Measurements from ENCODE around the gene ARPC4.

ARPC4 gene

GRCh38 chr3:9793161-9793781, 389 bp downstream of the ARPC4 start:
- DNase-seq, result peak; percentile 33 to 41

GRCh38 chr3:9794400-9794799, 1.5 kb downstream of the ARPC4 start:
- DNase-seq, result no peak

GRCh38 chr3:9795207-9795606, 2.3 kb downstream of the ARPC4 start:
- DNase-seq, result peak in 1 of 2 donors; percentile 18

- DNase-seq, result no peak
Observed at GRCh38 chr3:9797196-9797945, 4.5 kb downstream of the ARPC4 start.

- no peak for DNase-seq
Observed at GRCh38 chr3:9800529-9800928, 7.6 kb downstream of the ARPC4 start.

- DNase-seq, result no peak
Observed at GRCh38 chr3:9803494-9803893, 10.6 kb downstream of the ARPC4 start.

- no peak for DNase-seq
Observed at GRCh38 chr3:9804996-9805395, 12.1 kb downstream of the ARPC4 start.

GRCh38 chr3:9806137-9806536, 13.3 kb downstream of the ARPC4 start:
- no peak for DNase-seq

GRCh38 chr3:9806688-9807589, 14.1 kb downstream of the ARPC4 start:
- no peak for DNase-seq

GRCh38 chr3:9807981-9808344, 15.1 kb downstream of the ARPC4 start:
- no peak for DNase-seq

GRCh38 chr3:9808345-9809037, 15.6 kb downstream of the ARPC4 start:
- peak; percentile 62 to 63 for DNase-seq

GRCh38 chr3:9809239-9809614, 16.3 kb downstream of the ARPC4 start:
- no peak for DNase-seq

GRCh38 chr3:9809615-9810432, 16.9 kb downstream of the ARPC4 start, which contains the start of gene TTLL3:
TTLL3 (plus strand) TSS chr3:9810262; CDS start chr3:9810662, 400 bp downstream.
- peak; percentile 44 to 56 for DNase-seq

GRCh38 chr3:9810433-9810770, 17.5 kb downstream of the ARPC4 start:
- no peak for DNase-seq

- no peak for DNase-seq
Observed at GRCh38 chr3:9810846-9811245, 18.0 kb downstream of the ARPC4 start.

- no peak for DNase-seq
Observed at GRCh38 chr3:9812870-9813483, 20.1 kb downstream of the ARPC4 start.

- DNase-seq, result no peak
Observed at GRCh38 chr3:9815986-9816385, 23.1 kb downstream of the ARPC4 start.

GRCh38 chr3:9817436-9817835, 24.6 kb downstream of the ARPC4 start:
- no peak for DNase-seq

- no peak for DNase-seq
Observed at GRCh38 chr3:9818666-9819335, 25.9 kb downstream of the ARPC4 start.

- no peak for DNase-seq
Observed at GRCh38 chr3:9820543-9820942, 27.7 kb downstream of the ARPC4 start.

GRCh38 chr3:9820946-9821345, 28.1 kb downstream of the ARPC4 start:
- DNase-seq, result no peak
